ENCODE measurements around the gene SLC22A5. TPM values are rescaled to one million over a fixed set of nuclear protein-coding genes. Genes with fewer than 3 reads are reported as not detected.

The SLC22A5 gene
- total RNA-seq, 3 donors from 2014 or later = 6.6 to 31.5 (median 23.3) TPM

DNA sequence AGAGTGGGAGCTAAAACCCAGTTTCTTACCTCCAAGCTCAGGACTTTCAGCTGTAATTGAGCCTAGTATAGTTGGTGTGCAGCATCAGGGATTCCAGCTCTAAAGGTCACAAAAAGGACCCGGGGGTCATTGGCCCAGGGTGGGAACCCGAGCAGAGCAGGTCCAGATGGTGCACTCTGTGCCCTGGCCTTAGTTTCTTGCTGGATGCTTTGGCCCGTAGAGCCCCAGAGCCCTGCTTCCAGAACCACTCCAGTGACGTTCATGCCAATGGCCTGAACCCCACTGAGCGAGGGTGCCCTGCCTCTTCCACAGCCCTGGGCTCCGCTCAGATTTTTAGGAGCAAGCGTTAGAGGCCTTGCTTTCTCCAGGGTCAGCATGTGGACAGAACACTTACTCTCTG is 8.2 kb downstream of the SLC22A5 start:
- Histone ChIP-seq H3K36me3 (no peaks in the 10 kb centered on the region), H3K4me1 (peaks cover 8 to 14% of the 10 kb centered on the region in 2 donors), H3K4me3 (no peak overlapping the region), H3K27me3 (no peaks in the 10 kb centered on the region), H3K27ac (peak overlapping the region; percentile 72 to 74), H3K9me3 (no peaks in the 10 kb centered on the region)
- DNase-seq (ENCODE audit: low spot score in 2 of 2) = no peak
- TF ChIP-seq POLR2A (IDR thresholded peaks at IDR 0.05) = no peak
- no peak for TF ChIP-seq POLR2AphosphoS5 (IDR thresholded peaks at IDR 0.05)
- TF ChIP-seq, protein P1, sequence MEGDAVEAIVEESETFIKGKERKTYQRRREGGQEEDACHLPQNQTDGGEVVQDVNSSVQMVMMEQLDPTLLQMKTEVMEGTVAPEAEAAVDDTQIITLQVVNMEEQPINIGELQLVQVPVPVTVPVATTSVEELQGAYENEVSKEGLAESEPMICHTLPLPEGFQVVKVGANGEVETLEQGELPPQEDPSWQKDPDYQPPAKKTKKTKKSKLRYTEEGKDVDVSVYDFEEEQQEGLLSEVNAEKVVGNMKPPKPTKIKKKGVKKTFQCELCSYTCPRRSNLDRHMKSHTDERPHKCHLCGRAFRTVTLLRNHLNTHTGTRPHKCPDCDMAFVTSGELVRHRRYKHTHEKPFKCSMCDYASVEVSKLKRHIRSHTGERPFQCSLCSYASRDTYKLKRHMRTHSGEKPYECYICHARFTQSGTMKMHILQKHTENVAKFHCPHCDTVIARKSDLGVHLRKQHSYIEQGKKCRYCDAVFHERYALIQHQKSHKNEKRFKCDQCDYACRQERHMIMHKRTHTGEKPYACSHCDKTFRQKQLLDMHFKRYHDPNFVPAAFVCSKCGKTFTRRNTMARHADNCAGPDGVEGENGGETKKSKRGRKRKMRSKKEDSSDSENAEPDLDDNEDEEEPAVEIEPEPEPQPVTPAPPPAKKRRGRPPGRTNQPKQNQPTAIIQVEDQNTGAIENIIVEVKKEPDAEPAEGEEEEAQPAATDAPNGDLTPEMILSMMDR (IDR thresholded peaks at IDR 0.05) = no peak
- intact Hi-C loops (cut with DNase I; ENCODE audit: low total_unique reads) = no loop called here

DNA sequence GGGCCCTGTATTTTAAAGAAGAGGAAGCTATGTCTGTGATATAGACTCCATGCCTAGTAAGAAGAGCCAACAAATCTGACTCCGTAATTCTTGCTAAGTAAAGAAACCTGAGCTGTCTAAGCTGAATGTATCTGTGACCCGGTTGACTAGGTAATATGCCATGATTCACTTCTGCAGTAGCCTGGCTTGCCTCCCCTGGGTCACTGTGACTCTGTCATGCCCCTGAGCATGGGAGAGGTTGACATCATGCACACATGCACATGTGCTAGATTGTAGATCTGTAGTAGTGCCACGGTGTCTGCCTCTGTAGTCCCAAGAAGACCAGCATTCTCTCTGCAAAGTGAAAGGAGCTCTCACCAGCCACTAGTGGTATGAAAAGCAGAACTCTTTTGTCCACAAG is 9.1 kb downstream of the SLC22A5 start:
- H3K9me3 ChIP-seq = no peaks in the 10 kb centered on the region
- intact Hi-C loops (cut with DNase I; ENCODE audit: low total_unique reads) = no loop called here
- H3K4me1 ChIP-seq = peaks cover 8 to 14% of the 10 kb centered on the region in 2 donors
- DNase-seq (ENCODE audit: low spot score in 2 of 2) = peak in 1 of 2 donors; percentile 54
- H3K27ac ChIP-seq = peak overlapping the region; percentile 72 to 74
- no peaks in the 10 kb centered on the region for H3K36me3 ChIP-seq
- no peaks in the 10 kb centered on the region for H3K27me3 ChIP-seq
- no peak overlapping the region for H3K4me3 ChIP-seq
- TF ChIP-seq, protein P1 (IDR thresholded peaks at IDR 0.05) = no peak
- TF ChIP-seq POLR2A (IDR thresholded peaks at IDR 0.05) = no peak
- TF ChIP-seq POLR2AphosphoS5 (IDR thresholded peaks at IDR 0.05) = peak in 2 of 3 donors; percentile 36 to 54

DNA sequence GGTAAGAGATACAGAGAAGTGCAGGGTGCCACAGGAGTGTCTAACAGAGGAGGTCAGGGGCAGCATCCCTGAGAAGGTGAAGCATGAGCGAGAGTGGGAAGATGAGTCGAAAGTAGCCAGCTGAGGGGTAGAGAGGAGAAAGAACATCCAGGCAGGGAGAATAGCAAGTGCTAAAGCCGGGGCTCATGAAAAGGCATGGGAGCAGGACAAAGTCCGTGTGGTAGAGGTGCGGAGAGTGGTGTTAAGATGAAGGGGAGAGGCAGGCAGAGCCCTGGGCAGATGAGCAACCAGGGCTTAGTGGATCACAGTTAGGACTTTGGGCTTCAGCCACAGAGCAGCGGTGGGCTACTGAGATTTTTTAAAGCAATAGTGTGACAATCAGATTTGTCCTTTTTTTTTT is 10.5 kb downstream of the SLC22A5 start:
- H3K4me1 ChIP-seq = peaks cover 8 to 15% of the 10 kb centered on the region in 2 donors
- no peaks in the 10 kb centered on the region for H3K27me3 ChIP-seq
- H3K36me3 ChIP-seq = no peaks in the 10 kb centered on the region
- H3K27ac ChIP-seq = no peak overlapping the region
- no peaks in the 10 kb centered on the region for H3K9me3 ChIP-seq
- no peak for TF ChIP-seq POLR2AphosphoS5 (IDR thresholded peaks at IDR 0.05)
- TF ChIP-seq, protein P1 (IDR thresholded peaks at IDR 0.05) = no peak
- no peak for TF ChIP-seq POLR2A (IDR thresholded peaks at IDR 0.05)
- no peak for DNase-seq (ENCODE audit: low spot score in 2 of 2)
- H3K4me3 ChIP-seq = no peak overlapping the region
- intact Hi-C loops (cut with DNase I; ENCODE audit: low total_unique reads) = no loop called here

DNA sequence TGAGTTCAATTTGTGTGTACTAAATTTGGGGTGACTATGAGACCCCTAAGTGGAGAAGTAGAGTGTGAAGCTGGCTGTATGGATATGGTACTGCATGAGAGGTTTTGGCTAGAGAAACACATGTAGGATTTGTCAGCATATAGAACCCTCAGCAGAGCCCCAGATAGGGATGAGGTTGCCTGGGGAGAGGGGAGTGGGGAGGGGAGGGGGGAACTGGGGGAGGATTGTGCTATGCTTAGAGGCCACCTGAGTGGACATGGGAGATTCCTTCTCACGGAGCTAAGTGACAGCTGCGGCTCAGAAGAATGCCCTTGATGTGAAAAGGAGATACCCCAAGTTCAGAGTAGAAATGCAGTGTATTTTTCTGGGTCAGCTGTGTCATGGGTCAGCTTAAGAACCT is 11.2 kb downstream of the SLC22A5 start:
- H3K4me3 ChIP-seq = no peak overlapping the region
- H3K27me3 ChIP-seq = no peaks in the 10 kb centered on the region
- peaks cover 8 to 22% of the 10 kb centered on the region in 2 donors for H3K4me1 ChIP-seq
- no peaks in the 10 kb centered on the region for H3K36me3 ChIP-seq
- no peak for DNase-seq (ENCODE audit: low spot score in 2 of 2)
- no peaks in the 10 kb centered on the region for H3K9me3 ChIP-seq
- H3K27ac ChIP-seq = peak overlapping the region in 1 of 2 donors; percentile 18
- TF ChIP-seq POLR2A (IDR thresholded peaks at IDR 0.05) (no peak), POLR2AphosphoS5 (IDR thresholded peaks at IDR 0.05) (no peak)
- TF ChIP-seq, protein P1 (IDR thresholded peaks at IDR 0.05) = no peak
- intact Hi-C loops (cut with DNase I; ENCODE audit: low total_unique reads) = no loop called here

DNA sequence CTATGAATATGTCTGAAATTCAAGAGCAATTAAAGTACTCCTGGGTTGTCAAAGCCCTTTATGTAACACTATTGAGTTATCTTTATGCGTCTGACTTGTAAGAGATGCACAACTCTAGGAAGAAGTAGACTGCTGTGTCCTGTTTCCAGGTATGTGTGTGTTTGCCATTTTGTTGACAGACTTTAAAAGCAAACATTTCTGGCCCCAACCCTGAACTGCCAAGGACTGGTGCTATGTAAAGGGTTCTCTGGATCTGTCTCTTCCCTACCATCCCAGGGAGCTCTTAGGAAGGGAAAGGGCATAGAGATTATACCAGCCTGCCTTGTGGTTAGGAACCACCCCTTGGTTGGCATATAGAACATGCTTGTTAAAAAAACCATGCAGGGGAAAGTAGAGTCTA is 12.1 kb downstream of the SLC22A5 start:
- Histone ChIP-seq H3K4me3 (no peak overlapping the region), H3K36me3 (no peaks in the 10 kb centered on the region), H3K4me1 (peaks cover 8 to 27% of the 10 kb centered on the region in 2 donors), H3K27ac (peak overlapping the region; percentile 18 to 28), H3K27me3 (no peaks in the 10 kb centered on the region), H3K9me3 (no peaks in the 10 kb centered on the region)
- no peak for DNase-seq (ENCODE audit: low spot score in 2 of 2)
- intact Hi-C loops (cut with DNase I; ENCODE audit: low total_unique reads) = no loop called here
- TF ChIP-seq POLR2AphosphoS5 (IDR thresholded peaks at IDR 0.05) (no peak), POLR2A (IDR thresholded peaks at IDR 0.05) (no peak)
- TF ChIP-seq, protein P1 (IDR thresholded peaks at IDR 0.05) = no peak

All from breast epithelium (tissue), 4 donors.